Activated T-helper 1 cell treated with anti-CD3 and anti-CD28 coated beads, Interleukin-12 subunit alpha, Interleukin-12 subunit beta, Interleukin-2, Interleukin-4 antibody, amounts not matched to agents 30 ng/mL and 10 ng/mL and 1 ng/mL, durations not matched to agents 14 hours and 24 hours and 36 hours (primary cell): Measurements from ENCODE around the gene RTN4RL1. TPM values are rescaled to one million over a fixed set of nuclear protein-coding genes. Genes with fewer than 3 reads are reported as not detected.
"Not testable (repeated sequence)": the region's sequence is repeated elsewhere in the genome, so short reads cannot be mapped to it uniquely, and the experiment has no call there.

Experiments
- DNase-seq: peaks from one replicate; pipeline ENCODE4 v3.0.0; 2021; ENCODE audit warnings: low spot score
- H3K27ac Mint-ChIP-seq: one replicate; pipeline ENCODE4 v1.8.0; 2021; ENCODE audit warnings: mild to moderate bottlenecking, mixed read lengths
- H3K27me3 Mint-ChIP-seq: one replicate; pipeline ENCODE4 v1.8.0; 2022; ENCODE audit warnings: mild to moderate bottlenecking, moderate library complexity, mixed read lengths; ENCODE audit not compliant: insufficient read depth
- H3K36me3 Mint-ChIP-seq: one replicate; pipeline ENCODE4 v1.8.0; 2021; ENCODE audit warnings: low read depth, mixed read lengths
- H3K4me1 Mint-ChIP-seq: one replicate; pipeline ENCODE4 v1.8.0; 2021; ENCODE audit warnings: low read depth, mixed read lengths
- H3K4me3 Mint-ChIP-seq: one replicate; pipeline ENCODE4 v1.8.0; 2021; ENCODE audit warnings: mild to moderate bottlenecking, moderate library complexity, mixed read lengths
- H3K9me3 Mint-ChIP-seq: one replicate; pipeline ENCODE4 v1.8.0; 2021; ENCODE audit warnings: mixed read lengths
- intact Hi-C: fragments of 100-400 bp; cut with micrococcal nuclease; formaldehyde crosslinking; loops from one replicate; pipeline ENCODE4 v1.15.1; 2024
- total RNA-seq: library from RNA; stranded (reverse); gene quantifications from 2 replicates; pipeline ENCODE4 v1.2.3, GENCODE V29; 2022

The RTN4RL1 gene
- total RNA-seq, 1 donor from 2014 or later: 1.0 TPM

DNA sequence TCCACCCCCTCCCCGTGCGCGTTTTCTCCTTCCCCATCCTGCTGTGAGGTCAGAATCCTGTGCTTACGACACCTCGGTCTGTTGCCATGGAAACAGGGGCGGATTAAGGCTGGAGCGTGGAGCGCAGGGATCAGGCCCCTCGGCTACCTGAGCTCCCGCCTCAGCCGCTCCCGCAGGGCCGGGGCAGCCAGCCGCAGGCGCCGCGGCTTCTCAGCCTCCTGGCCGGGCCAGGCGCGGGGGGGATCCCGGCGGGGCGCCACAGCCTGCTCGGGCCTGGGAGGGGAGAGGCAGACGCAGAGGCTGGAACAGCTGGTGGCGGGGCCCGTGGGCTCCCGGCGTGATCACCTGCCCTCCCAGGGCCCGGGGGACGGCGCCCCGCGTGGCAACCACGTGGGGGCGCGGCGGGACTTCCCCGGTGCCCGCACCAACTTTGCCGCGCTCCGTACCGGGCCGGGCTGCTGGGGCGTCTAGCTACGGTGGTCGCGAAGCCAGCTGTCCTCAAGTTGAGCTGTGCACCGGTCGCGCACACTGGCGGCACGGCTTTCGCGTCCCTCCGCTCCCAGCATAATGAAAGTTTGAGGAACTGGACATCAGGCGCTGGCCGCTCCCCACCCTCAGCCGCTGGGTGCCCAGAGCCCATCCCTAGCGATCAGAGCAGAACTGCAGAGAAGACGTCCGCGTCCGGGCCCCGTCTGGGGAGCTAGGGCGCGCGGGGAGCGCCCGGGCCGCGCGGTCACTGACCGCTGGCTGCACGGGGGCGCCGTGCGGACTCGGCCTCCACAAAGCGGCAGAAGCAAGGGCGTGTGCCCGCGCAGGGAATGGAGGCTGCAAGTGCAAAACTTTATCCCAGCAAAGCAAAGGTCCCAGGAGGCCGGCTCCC lies 1.2 kb downstream of the RTN4RL1 start:
- H3K27me3 Mint-ChIP-seq: peaks cover 67% of the 10 kb centered on the region
- H3K4me1 Mint-ChIP-seq: peaks cover 8% of the 10 kb centered on the region
- no peak overlapping the region for H3K27ac Mint-ChIP-seq
- no peaks in the 10 kb centered on the region for H3K9me3 Mint-ChIP-seq
- no peak for DNase-seq
- H3K4me3 Mint-ChIP-seq: peak overlapping the region; percentile 75
- H3K36me3 Mint-ChIP-seq: no peaks in the 10 kb centered on the region
- intact Hi-C loops: no loop called here

- peak overlapping the region; percentile 54 for H3K4me3 Mint-ChIP-seq
- H3K4me1 Mint-ChIP-seq: peaks cover 8% of the 10 kb centered on the region
- intact Hi-C loops: no loop called here
- no peak overlapping the region for H3K27ac Mint-ChIP-seq
- no peak for DNase-seq
- no peaks in the 10 kb centered on the region for H3K9me3 Mint-ChIP-seq
- H3K27me3 Mint-ChIP-seq: peaks cover 61% of the 10 kb centered on the region
- no peaks in the 10 kb centered on the region for H3K36me3 Mint-ChIP-seq
Measured at GRCh38 chr17:2023256-2023655, 1.9 kb downstream of the RTN4RL1 start.

DNA sequence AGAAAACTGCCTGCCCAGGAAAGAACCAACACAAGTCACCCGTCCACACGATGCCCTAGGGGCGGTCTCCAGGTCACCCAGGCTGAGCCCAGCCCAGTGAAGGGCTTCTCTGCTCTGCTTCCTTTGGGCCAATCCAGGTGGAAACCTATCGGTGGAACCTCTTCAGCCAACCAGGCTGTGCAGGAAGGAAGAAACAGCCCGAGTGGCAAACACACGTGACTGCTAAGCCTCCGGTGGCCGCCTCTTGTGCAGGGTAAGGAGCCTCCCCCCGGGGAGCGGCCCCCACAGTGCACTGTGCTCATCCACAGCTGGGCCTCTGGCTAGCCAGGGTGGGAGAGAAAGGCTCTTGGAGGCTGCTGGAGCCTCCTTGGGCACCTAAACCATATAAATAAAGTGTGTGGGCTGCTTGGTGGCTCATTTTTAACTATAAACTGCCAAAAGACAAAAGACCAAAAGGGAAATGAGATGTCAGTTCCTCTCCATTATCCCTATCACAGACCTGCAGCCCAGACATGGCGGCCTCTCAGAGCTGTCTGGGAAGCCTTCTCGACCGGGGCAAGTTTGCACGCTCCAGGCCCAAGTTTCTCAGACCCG lies 2.4 kb downstream of the RTN4RL1 start:
- Mint-ChIP-seq H3K9me3 (no peaks in the 10 kb centered on the region), H3K27me3 (peaks cover 58% of the 10 kb centered on the region), H3K4me3 (peak overlapping the region; percentile 54), H3K27ac (no peak overlapping the region), H3K4me1 (peaks cover 8% of the 10 kb centered on the region), H3K36me3 (no peaks in the 10 kb centered on the region)
- intact Hi-C loops: no loop called here
- no peak for DNase-seq

GRCh38 chr17:2020721-2021120 lies 4.4 kb downstream of the RTN4RL1 start:
- H3K36me3 Mint-ChIP-seq: no peaks in the 10 kb centered on the region
- no peak for DNase-seq
- H3K27me3 Mint-ChIP-seq: peaks cover 41% of the 10 kb centered on the region
- no peak overlapping the region for H3K4me3 Mint-ChIP-seq
- intact Hi-C loops: no loop called here
- H3K9me3 Mint-ChIP-seq: no peaks in the 10 kb centered on the region
- peaks cover 1% of the 10 kb centered on the region for H3K4me1 Mint-ChIP-seq
- no peak overlapping the region for H3K27ac Mint-ChIP-seq

- no peaks in the 10 kb centered on the region for H3K9me3 Mint-ChIP-seq
- H3K4me1 Mint-ChIP-seq: no peaks in the 10 kb centered on the region
- no peak overlapping the region for H3K4me3 Mint-ChIP-seq
- no peaks in the 10 kb centered on the region for H3K36me3 Mint-ChIP-seq
- no peak overlapping the region for H3K27ac Mint-ChIP-seq
- DNase-seq: no peak
- H3K27me3 Mint-ChIP-seq: peaks cover 36% of the 10 kb centered on the region
- intact Hi-C loops: no loop called here
Measured at GRCh38 chr17:2019723-2020122, 5.4 kb downstream of the RTN4RL1 start.

GRCh38 chr17:2018716-2019510 lies 6.2 kb downstream of the RTN4RL1 start:
- H3K4me3 Mint-ChIP-seq: no peak overlapping the region
- H3K4me1 Mint-ChIP-seq: no peaks in the 10 kb centered on the region
- no peaks in the 10 kb centered on the region for H3K9me3 Mint-ChIP-seq
- peaks cover 34% of the 10 kb centered on the region for H3K27me3 Mint-ChIP-seq
- no peak overlapping the region for H3K27ac Mint-ChIP-seq
- intact Hi-C loops: no loop called here
- no peaks in the 10 kb centered on the region for H3K36me3 Mint-ChIP-seq
- DNase-seq: no peak

DNA sequence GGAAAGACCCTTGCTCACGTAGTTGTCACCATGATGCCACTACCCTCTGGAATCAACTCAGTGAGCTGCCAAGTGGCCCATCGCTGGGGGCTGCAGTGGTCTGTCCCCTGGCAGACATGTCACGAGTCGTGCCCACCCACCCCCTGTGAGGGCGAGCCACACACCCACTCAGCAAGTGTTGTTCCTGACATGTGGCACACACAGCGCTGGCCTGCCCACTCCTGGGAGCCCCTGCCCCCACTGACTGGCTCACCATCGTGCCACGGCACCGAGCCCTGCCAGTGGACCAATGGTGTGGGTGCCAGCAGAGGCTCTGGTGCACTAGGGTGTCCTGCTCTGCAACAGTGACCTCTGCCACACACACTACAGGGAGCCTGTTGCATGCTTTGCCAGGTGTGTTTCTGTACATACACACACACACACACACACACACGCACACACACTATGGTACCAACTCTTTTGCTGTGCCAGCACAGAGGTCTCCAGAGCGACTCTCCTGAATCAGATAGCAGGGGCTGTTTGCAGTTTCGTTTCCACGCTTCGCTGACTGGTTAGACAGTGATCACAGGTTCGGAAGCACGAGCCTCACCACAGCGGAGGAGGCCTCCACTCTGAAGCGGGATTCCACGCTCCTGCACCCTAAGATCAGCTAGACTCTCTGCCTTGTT lies 7.7 kb downstream of the RTN4RL1 start:
- no peaks in the 10 kb centered on the region for H3K36me3 Mint-ChIP-seq
- intact Hi-C loops: no loop called here
- H3K4me3 Mint-ChIP-seq: no peak overlapping the region
- no peak for DNase-seq
- peaks cover 24% of the 10 kb centered on the region for H3K27me3 Mint-ChIP-seq
- H3K9me3 Mint-ChIP-seq: no peaks in the 10 kb centered on the region
- no peak overlapping the region for H3K27ac Mint-ChIP-seq
- no peaks in the 10 kb centered on the region for H3K4me1 Mint-ChIP-seq

DNA sequence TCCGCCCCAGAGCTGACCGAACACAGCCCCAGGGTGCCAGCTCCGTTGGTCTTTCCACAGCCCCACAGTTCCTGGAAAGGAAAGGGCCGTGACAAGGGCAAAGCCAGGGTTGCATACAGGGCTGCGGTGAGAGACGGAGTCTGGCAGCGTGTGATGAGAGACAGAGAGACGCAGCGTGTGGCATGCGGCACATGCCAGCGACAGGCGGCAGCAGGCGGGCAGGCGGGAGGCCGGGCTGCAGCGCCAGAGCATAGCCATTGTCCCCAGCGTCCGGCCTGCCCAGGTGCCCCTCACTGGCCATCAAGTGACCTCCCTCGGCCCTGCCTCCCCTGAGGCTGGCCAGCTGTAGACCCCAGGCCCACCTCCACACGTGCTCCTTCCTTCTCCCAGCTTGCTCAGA lies 8.6 kb downstream of the RTN4RL1 start:
- peaks cover 25% of the 10 kb centered on the region for H3K27me3 Mint-ChIP-seq
- intact Hi-C loops: no loop called here
- peaks cover 5% of the 10 kb centered on the region for H3K4me1 Mint-ChIP-seq
- H3K4me3 Mint-ChIP-seq: no peak overlapping the region
- no peak for DNase-seq
- H3K9me3 Mint-ChIP-seq: no peaks in the 10 kb centered on the region
- no peak overlapping the region for H3K27ac Mint-ChIP-seq
- no peaks in the 10 kb centered on the region for H3K36me3 Mint-ChIP-seq

GRCh38 chr17:2015314-2015713 lies 9.8 kb downstream of the RTN4RL1 start:
- H3K4me1 Mint-ChIP-seq: peaks cover 5% of the 10 kb centered on the region
- intact Hi-C loops: no loop called here
- H3K36me3 Mint-ChIP-seq: no peaks in the 10 kb centered on the region
- no peak for DNase-seq
- no peaks in the 10 kb centered on the region for H3K9me3 Mint-ChIP-seq
- no peak overlapping the region for H3K27ac Mint-ChIP-seq
- H3K27me3 Mint-ChIP-seq: peaks cover 16% of the 10 kb centered on the region
- no peak overlapping the region for H3K4me3 Mint-ChIP-seq

GRCh38 chr17:2013994-2014317 lies 11.2 kb downstream of the RTN4RL1 start:
- peaks cover 5% of the 10 kb centered on the region for H3K4me1 Mint-ChIP-seq
- no peaks in the 10 kb centered on the region for H3K36me3 Mint-ChIP-seq
- no peak for DNase-seq
- intact Hi-C loops: no loop called here
- no peak overlapping the region for H3K27ac Mint-ChIP-seq
- H3K9me3 Mint-ChIP-seq: no peaks in the 10 kb centered on the region
- no peak overlapping the region for H3K4me3 Mint-ChIP-seq
- peaks cover 6% of the 10 kb centered on the region for H3K27me3 Mint-ChIP-seq

GRCh38 chr17:2013220-2013993 lies 11.7 kb downstream of the RTN4RL1 start:
- H3K9me3 Mint-ChIP-seq, H3K36me3 Mint-ChIP-seq, DNase-seq, H3K27me3 Mint-ChIP-seq, intact Hi-C loops, H3K27ac Mint-ChIP-seq, H3K4me1 Mint-ChIP-seq, H3K4me3 Mint-ChIP-seq: not testable (repeated sequence)

GRCh38 chr17:2012499-2012898 lies 12.6 kb downstream of the RTN4RL1 start:
- no peaks in the 10 kb centered on the region for H3K36me3 Mint-ChIP-seq
- peaks cover 5% of the 10 kb centered on the region for H3K4me1 Mint-ChIP-seq
- no peaks in the 10 kb centered on the region for H3K9me3 Mint-ChIP-seq
- peaks cover 5% of the 10 kb centered on the region for H3K27me3 Mint-ChIP-seq
- H3K27ac Mint-ChIP-seq: no peak overlapping the region
- no peak for DNase-seq
- intact Hi-C loops: no loop called here
- no peak overlapping the region for H3K4me3 Mint-ChIP-seq
